ENCODE data around the gene BTD. TPM values are rescaled to one million over a fixed set of nuclear protein-coding genes. Genes with fewer than 3 reads are reported as not detected.

Gene BTD
- total and polyA plus RNA-seq, 10 of the 15 experiments (the other 5 are each of a cell fraction or from before 2014, with no cell fraction given): 3.4 to 10.3 (median 5.0) TPM

DNA sequence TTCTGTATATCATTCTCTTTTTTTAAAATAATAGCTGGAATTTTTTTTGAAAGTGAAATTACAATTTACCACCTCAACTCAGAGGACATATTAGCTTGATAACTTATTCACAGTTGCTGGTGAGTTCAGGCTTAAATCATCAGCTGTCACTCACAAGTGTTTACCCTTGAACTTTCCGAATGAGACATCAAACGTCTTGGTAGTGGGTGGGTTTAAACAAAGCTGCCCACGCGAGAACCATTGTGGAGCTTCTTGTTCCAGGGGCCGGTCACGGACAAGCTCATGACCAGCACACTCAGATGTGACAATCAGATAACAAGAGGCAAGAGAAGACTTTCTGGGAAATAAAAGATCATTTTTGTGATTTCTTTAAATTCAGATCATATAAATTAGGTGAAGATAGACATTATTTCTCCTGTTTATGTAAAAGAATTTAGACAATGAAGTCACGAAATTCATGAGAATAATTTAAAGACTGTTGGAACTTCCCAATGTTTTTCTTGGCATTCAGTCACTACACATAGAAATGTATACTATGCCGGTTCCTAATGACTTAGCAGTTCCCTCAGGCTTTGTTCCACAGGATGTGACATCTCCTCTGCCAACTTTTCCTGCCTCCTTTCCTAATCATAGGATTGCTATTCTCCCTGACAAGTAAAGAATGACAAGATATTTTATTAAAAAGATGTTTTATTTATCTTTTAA lies 29.3 kb downstream of the BTD start (continued):
- TF ChIP-seq, protein P1, sequence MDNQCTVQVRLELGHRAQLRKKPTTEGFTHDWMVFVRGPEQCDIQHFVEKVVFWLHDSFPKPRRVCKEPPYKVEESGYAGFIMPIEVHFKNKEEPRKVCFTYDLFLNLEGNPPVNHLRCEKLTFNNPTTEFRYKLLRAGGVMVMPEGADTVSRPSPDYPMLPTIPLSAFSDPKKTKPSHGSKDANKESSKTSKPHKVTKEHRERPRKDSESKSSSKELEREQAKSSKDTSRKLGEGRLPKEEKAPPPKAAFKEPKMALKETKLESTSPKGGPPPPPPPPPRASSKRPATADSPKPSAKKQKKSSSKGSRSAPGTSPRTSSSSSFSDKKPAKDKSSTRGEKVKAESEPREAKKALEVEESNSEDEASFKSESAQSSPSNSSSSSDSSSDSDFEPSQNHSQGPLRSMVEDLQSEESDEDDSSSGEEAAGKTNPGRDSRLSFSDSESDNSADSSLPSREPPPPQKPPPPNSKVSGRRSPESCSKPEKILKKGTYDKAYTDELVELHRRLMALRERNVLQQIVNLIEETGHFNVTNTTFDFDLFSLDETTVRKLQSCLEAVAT (IDR thresholded peaks at IDR 0.05): no peak
- TF ChIP-seq, protein P2, sequence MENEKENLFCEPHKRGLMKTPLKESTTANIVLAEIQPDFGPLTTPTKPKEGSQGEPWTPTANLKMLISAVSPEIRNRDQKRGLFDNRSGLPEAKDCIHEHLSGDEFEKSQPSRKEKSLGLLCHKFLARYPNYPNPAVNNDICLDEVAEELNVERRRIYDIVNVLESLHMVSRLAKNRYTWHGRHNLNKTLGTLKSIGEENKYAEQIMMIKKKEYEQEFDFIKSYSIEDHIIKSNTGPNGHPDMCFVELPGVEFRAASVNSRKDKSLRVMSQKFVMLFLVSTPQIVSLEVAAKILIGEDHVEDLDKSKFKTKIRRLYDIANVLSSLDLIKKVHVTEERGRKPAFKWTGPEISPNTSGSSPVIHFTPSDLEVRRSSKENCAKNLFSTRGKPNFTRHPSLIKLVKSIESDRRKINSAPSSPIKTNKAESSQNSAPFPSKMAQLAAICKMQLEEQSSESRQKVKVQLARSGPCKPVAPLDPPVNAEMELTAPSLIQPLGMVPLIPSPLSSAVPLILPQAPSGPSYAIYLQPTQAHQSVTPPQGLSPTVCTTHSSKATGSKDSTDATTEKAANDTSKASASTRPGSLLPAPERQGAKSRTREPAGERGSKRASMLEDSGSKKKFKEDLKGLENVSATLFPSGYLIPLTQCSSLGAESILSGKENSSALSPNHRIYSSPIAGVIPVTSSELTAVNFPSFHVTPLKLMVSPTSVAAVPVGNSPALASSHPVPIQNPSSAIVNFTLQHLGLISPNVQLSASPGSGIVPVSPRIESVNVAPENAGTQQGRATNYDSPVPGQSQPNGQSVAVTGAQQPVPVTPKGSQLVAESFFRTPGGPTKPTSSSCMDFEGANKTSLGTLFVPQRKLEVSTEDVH (IDR thresholded peaks at IDR 0.05; ENCODE audit: low read depth, partially characterized antibody): no peak
- TF ChIP-seq EED (IDR thresholded peaks at IDR 0.05; ENCODE audit: low read depth) (no peak), JUNB (IDR thresholded peaks at IDR 0.05) (peak; percentile 54), NFIC (IDR thresholded peaks at IDR 0.05; ENCODE audit: low read depth, low read length) (no peak), LARP7 (IDR thresholded peaks at IDR 0.05) (no peak), YBX1 (IDR thresholded peaks at IDR 0.05) (no peak), FOXM1 (IDR thresholded peaks at IDR 0.05; ENCODE audit: low read depth, low read length) (peak; percentile 27; the same call in 1 of the 2 replicates), SMARCA5 (IDR thresholded peaks at IDR 0.05) (no peak), TCF7 (IDR thresholded peaks at IDR 0.05; ENCODE audit: borderline replicate concordance) (no peak), BRCA1 (IDR thresholded peaks at IDR 0.05; ENCODE audit: low read depth, low read length) (no peak), NFYB (IDR thresholded peaks at IDR 0.05; ENCODE audit: insufficient read depth, low read depth, low read length) (no peak), ATF7 (IDR thresholded peaks at IDR 0.05; ENCODE audit: low read depth) (peak; percentile 10; the same call in 1 of the 2 replicates), DPF2 (IDR thresholded peaks at IDR 0.05) (0 out of 2 replicates have a peak, but pooled peaks have one; percentile 20), CREM (IDR thresholded peaks at IDR 0.05; ENCODE audit: low read depth) (peak; percentile 47; the same call in 1 of the 2 replicates)
- TF ChIP-seq, protein P3, sequence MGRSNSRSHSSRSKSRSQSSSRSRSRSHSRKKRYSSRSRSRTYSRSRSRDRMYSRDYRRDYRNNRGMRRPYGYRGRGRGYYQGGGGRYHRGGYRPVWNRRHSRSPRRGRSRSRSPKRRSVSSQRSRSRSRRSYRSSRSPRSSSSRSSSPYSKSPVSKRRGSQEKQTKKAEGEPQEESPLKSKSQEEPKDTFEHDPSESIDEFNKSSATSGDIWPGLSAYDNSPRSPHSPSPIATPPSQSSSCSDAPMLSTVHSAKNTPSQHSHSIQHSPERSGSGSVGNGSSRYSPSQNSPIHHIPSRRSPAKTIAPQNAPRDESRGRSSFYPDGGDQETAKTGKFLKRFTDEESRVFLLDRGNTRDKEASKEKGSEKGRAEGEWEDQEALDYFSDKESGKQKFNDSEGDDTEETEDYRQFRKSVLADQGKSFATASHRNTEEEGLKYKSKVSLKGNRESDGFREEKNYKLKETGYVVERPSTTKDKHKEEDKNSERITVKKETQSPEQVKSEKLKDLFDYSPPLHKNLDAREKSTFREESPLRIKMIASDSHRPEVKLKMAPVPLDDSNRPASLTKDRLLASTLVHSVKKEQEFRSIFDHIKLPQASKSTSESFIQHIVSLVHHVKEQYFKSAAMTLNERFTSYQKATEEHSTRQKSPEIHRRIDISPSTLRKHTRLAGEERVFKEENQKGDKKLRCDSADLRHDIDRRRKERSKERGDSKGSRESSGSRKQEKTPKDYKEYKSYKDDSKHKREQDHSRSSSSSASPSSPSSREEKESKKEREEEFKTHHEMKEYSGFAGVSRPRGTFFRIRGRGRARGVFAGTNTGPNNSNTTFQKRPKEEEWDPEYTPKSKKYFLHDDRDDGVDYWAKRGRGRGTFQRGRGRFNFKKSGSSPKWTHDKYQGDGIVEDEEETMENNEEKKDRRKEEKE (IDR thresholded peaks at IDR 0.05): no peak
- TF ChIP-seq, protein P4, sequence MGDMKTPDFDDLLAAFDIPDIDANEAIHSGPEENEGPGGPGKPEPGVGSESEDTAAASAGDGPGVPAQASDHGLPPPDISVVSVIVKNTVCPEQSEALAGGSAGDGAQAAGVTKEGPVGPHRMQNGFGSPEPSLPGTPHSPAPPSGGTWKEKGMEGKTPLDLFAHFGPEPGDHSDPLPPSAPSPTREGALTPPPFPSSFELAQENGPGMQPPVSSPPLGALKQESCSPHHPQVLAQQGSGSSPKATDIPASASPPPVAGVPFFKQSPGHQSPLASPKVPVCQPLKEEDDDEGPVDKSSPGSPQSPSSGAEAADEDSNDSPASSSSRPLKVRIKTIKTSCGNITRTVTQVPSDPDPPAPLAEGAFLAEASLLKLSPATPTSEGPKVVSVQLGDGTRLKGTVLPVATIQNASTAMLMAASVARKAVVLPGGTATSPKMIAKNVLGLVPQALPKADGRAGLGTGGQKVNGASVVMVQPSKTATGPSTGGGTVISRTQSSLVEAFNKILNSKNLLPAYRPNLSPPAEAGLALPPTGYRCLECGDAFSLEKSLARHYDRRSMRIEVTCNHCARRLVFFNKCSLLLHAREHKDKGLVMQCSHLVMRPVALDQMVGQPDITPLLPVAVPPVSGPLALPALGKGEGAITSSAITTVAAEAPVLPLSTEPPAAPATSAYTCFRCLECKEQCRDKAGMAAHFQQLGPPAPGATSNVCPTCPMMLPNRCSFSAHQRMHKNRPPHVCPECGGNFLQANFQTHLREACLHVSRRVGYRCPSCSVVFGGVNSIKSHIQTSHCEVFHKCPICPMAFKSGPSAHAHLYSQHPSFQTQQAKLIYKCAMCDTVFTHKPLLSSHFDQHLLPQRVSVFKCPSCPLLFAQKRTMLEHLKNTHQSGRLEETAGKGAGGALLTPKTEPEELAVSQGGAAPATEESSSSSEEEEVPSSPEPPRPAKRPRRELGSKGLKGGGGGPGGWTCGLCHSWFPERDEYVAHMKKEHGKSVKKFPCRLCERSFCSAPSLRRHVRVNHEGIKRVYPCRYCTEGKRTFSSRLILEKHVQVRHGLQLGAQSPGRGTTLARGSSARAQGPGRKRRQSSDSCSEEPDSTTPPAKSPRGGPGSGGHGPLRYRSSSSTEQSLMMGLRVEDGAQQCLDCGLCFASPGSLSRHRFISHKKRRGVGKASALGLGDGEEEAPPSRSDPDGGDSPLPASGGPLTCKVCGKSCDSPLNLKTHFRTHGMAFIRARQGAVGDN (IDR thresholded peaks at IDR 0.05): no peak
- TF ChIP-seq, protein P5, sequence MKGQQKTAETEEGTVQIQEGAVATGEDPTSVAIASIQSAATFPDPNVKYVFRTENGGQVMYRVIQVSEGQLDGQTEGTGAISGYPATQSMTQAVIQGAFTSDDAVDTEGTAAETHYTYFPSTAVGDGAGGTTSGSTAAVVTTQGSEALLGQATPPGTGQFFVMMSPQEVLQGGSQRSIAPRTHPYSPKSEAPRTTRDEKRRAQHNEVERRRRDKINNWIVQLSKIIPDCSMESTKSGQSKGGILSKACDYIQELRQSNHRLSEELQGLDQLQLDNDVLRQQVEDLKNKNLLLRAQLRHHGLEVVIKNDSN (IDR thresholded peaks at IDR 0.05; ENCODE audit: borderline replicate concordance, extremely low read length, insufficient read depth, low read depth, low read length): no peak
